Measurements from ENCODE around the gene NEU2.
"Not testable (repeated sequence)": the region's sequence is repeated elsewhere in the genome, so short reads cannot be mapped to it uniquely, and the experiment has no call there.

NEU2 gene

DNA sequence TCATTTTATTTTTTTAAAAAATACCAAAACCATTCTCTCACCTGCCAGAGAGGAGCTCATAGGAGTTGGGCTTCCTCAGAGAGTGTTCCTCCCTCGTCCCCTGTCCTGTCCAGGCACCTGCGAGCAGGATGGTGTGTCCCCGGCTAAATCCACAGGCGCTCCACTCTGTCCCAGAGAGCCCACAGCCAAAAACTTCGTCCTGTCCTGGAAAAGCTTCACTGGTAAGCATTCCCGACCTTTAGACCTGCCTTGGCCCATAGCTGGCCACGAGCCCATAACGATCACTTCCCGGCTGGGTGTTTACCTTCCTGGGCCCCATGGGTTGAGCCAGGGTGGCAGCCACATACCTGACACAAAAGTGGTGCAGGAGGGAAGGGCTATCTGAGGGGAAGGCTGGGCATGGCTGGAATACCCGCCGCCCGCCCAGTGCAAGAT lies 19.4 kb upstream of the NEU2 start, which contains the start of gene NGEF:
Gene NGEF, minus strand, starts transcription at position 230 of the 435 bp plus-strand sequence. CDS start 38,366 bp downstream, outside the sequence.
- no peak for DNase-seq (ENCODE audit: low read depth)
- H3K4me3 ChIP-seq (ENCODE audit: low read depth, low read length): no peak within 1 kb of the TSS
- TF ChIP-seq MYC (IDR thresholded peaks at IDR 0.05; ENCODE audit: low read depth, low read length) (no peak), POLR2A (IDR thresholded peaks at IDR 0.05; ENCODE audit: extremely low read depth, insufficient read length) (no peak)
- TF ChIP-seq, protein P1, sequence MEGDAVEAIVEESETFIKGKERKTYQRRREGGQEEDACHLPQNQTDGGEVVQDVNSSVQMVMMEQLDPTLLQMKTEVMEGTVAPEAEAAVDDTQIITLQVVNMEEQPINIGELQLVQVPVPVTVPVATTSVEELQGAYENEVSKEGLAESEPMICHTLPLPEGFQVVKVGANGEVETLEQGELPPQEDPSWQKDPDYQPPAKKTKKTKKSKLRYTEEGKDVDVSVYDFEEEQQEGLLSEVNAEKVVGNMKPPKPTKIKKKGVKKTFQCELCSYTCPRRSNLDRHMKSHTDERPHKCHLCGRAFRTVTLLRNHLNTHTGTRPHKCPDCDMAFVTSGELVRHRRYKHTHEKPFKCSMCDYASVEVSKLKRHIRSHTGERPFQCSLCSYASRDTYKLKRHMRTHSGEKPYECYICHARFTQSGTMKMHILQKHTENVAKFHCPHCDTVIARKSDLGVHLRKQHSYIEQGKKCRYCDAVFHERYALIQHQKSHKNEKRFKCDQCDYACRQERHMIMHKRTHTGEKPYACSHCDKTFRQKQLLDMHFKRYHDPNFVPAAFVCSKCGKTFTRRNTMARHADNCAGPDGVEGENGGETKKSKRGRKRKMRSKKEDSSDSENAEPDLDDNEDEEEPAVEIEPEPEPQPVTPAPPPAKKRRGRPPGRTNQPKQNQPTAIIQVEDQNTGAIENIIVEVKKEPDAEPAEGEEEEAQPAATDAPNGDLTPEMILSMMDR (IDR thresholded peaks at IDR 0.05; ENCODE audit: low read depth, low read length): no peak
- TF ChIP-seq, protein P2, sequence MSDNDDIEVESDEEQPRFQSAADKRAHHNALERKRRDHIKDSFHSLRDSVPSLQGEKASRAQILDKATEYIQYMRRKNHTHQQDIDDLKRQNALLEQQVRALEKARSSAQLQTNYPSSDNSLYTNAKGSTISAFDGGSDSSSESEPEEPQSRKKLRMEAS (IDR thresholded peaks at IDR 0.05; ENCODE audit: low read depth, low read length): no peak

DNA sequence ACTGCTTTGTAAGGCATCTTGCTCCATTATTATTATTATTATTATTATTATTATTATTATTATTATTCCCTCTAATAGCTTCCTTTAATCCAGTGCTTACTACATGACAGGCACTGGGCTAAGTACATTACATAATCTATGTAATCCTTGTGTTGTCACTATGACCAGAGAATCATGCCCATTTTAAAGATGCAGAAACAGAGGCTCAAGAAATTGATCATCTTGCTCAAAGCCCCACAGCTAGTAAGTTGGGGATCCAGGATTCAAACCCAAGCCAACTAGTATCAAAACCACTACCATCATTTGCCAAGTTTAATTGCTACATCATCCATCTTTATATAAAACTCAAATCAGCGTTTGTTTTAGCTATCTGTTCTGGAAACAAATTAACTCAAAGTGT lies 18.8 kb upstream of the NEU2 start:
- H3K4me3 ChIP-seq (ENCODE audit: low read depth, low read length): no peak overlapping the region
- no peak for TF ChIP-seq MYC (IDR thresholded peaks at IDR 0.05; ENCODE audit: low read depth, low read length)
- TF ChIP-seq, protein P2 (IDR thresholded peaks at IDR 0.05; ENCODE audit: low read depth, low read length): no peak
- TF ChIP-seq, protein P1 (IDR thresholded peaks at IDR 0.05; ENCODE audit: low read depth, low read length): no peak
- TF ChIP-seq POLR2A (IDR thresholded peaks at IDR 0.05; ENCODE audit: extremely low read depth, insufficient read length): no peak
- no peak for DNase-seq (ENCODE audit: low read depth)

DNA sequence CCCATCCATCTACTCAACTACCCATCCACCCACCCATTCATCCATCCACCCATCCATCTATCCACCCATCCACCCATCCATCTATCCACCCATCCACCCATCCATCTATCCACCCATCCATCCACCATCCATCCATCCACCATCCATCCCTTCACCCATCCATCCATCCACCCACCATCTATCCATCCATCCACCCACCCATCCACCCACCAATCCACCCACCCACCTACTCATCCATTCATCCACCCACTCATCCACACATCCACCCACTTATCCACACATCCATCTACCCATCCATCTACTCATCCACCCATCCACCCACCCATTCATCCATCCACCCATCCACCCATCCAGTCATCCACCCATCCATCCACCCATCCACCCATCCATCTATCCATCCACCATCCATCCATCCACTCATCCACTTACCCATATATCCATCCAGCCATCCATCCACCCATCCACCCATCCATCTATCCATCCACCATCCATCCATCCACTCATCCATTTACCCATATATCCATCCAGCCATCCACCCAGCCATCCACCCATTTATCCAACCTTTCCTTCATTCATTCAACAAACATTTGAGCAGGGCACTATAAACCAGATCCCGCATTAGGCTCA lies 17.3 kb upstream of the NEU2 start:
- no peak for TF ChIP-seq POLR2A (IDR thresholded peaks at IDR 0.05; ENCODE audit: extremely low read depth, insufficient read length)
- TF ChIP-seq, protein P1 (IDR thresholded peaks at IDR 0.05; ENCODE audit: low read depth, low read length): no peak
- TF ChIP-seq MYC (IDR thresholded peaks at IDR 0.05; ENCODE audit: low read depth, low read length): no peak
- TF ChIP-seq, protein P2 (IDR thresholded peaks at IDR 0.05; ENCODE audit: low read depth, low read length): no peak
- no peak for DNase-seq (ENCODE audit: low read depth)
- H3K4me3 ChIP-seq (ENCODE audit: low read depth, low read length): no peak overlapping the region

DNA sequence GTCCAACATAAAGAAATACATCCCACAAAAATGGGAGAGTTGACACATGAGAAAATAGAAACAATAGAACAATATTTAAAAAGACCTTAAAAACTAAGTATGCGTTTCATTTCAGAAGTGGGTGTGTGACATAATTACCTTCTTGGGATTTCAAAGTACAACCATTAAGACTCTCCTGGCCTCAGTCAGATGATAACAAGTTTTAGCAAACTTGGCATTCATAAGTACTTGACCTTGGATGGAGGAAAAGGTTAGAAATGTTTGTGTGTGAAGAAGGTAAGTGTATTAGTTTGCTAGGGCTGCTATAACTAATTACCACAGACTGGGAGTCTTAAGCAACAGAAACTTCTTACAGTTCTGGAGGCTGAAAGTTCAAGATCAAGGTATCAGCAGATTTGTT lies 14.5 kb upstream of the NEU2 start:
- H3K4me3 ChIP-seq (ENCODE audit: low read depth, low read length): no peak overlapping the region
- TF ChIP-seq POLR2A (IDR thresholded peaks at IDR 0.05; ENCODE audit: extremely low read depth, insufficient read length) (no peak), MYC (IDR thresholded peaks at IDR 0.05; ENCODE audit: low read depth, low read length) (no peak)
- TF ChIP-seq, protein P1 (IDR thresholded peaks at IDR 0.05; ENCODE audit: low read depth, low read length): no peak
- TF ChIP-seq, protein P2 (IDR thresholded peaks at IDR 0.05; ENCODE audit: low read depth, low read length): no peak
- no peak for DNase-seq (ENCODE audit: low read depth)

DNA sequence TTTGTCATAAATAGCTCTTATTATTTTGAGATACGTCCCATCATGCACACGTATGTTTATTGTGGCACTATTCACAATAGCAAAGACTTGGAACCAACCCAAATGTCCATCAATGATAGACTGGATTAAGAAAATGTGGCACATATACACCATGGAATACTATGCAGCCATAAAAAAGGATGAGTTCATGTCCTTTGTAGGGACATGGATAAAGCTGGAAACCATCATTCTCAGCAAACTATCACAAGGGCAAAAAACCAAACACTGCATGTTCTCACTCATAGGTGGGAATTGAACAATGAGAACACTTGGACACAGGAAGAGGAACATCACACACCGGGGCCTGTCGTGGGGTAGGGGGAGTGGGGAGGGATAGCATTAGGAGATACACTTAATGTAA lies 12.9 kb upstream of the NEU2 start:
- not testable (repeated sequence) for DNase-seq (ENCODE audit: low read depth); H3K4me3 ChIP-seq (ENCODE audit: low read depth, low read length)

DNA sequence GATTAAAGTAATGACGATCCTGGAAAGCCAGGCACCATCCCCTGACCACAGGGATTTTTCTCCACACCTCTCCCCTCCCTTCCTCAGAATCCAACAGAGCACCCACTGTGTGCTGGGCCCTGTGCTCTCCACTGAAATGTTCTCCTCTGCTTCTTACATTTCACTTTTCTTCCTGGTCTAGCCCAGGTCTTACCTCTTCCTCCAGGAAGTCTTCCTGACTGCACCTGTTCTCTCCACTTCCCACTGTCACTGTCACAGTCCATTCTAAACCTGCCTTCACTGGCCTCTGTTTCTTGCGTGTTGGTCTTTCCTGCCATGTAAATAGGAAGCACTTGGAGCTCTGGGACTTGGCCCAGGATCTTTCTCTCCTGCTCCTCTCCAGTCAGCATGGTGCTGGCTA lies 12.0 kb upstream of the NEU2 start:
- DNase-seq (ENCODE audit: low read depth): no peak
- H3K4me3 ChIP-seq (ENCODE audit: low read depth, low read length): no peak overlapping the region
- TF ChIP-seq, protein P1 (IDR thresholded peaks at IDR 0.05; ENCODE audit: low read depth, low read length): no peak
- TF ChIP-seq, protein P2 (IDR thresholded peaks at IDR 0.05; ENCODE audit: low read depth, low read length): no peak
- TF ChIP-seq MYC (IDR thresholded peaks at IDR 0.05; ENCODE audit: low read depth, low read length) (no peak), POLR2A (IDR thresholded peaks at IDR 0.05; ENCODE audit: extremely low read depth, insufficient read length) (no peak)

Data from NB4 (cell line).